ENCODE data around the gene CPB2.

The CPB2 gene, protein sequence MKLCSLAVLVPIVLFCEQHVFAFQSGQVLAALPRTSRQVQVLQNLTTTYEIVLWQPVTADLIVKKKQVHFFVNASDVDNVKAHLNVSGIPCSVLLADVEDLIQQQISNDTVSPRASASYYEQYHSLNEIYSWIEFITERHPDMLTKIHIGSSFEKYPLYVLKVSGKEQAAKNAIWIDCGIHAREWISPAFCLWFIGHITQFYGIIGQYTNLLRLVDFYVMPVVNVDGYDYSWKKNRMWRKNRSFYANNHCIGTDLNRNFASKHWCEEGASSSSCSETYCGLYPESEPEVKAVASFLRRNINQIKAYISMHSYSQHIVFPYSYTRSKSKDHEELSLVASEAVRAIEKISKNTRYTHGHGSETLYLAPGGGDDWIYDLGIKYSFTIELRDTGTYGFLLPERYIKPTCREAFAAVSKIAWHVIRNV

DNA sequence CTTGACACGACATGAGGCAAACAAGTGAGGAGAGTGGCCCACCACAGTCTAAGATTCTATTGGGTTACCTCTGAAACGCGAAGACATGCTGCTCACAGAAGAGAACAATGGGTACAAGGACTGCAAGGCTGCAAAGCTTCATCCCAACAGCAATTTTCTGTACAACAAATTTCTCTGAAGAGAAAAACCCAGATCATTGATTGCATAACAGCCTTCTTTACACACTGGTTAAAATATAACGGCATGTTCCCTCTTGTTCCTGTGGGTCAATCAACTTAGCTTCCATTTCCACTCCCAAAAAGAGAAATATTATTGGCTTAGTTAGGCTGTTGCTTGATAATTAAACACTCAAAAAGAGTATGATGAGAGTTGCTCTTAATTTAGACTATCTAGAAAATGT is at the start of gene CPB2:
TSS of gene CPB2 (minus strand) at position 166 of the 400 bp plus-strand sequence. CDS start at position 142, 24 bp downstream.
- no peak for DNase-seq

DNA sequence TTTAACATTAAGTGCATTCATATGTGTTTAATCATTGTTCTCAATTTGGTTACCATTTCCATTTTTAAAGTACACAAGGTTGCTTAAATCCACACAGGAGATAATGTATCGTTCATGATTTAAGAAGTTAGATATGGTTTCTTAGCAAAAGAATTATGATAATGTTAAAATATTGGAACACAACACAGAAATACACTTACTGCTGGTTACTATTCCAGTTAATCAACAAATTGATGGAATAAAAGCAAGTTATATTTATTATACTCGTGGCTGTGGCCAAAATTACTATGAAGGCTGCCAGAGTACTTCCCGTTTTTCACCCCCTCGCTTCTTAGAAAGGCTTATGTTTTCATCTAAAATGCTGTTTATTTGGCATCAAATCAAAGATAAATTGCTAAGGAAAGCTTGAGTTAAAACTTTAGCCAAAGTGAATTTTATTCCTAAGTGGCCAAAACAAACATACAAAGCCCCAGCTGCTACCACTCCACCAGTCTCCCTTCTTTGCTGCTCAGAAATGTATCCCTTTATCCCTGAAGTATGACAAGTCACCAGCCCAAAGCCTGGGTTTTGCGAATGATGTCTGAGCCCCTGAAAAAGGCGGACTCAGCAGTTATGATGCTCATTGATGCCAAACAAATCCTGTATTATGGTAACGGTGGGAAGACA is 49.4 kb upstream of the CPB2 start:
- DNase-seq = no peak

DNA sequence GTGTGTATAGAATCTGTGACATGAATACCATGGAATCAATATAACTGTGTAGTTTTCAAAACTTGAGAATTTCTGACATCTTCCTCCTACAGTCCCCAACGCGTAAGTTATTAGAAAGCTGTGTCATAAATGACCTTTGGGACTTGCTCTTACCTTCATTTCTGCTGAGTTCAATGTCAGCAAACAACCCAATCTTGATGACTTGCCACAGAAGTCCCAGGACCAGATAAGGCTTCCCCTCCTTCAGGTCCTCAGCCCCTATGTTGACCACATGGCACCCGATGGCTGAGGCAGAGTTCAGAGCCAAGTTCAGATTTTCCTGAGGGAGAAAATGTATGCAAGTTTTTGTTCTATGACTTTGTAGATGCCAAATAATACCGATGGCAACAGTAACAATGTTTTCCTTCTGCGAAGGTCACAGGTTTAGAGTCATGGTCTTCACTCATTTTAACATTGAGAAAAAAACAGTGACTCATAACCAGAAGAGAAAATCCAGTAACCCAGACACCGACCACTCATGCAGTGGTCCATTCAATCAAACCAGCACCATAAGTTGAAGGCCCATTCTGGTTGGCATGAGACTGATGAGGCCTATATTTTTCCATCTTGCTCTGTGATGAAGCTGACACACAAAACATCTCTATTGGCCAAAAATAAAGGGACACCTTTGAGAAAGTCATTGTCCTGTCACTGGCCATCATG is 47.9 kb upstream of the CPB2 start:
- DNase-seq = no peak

DNA sequence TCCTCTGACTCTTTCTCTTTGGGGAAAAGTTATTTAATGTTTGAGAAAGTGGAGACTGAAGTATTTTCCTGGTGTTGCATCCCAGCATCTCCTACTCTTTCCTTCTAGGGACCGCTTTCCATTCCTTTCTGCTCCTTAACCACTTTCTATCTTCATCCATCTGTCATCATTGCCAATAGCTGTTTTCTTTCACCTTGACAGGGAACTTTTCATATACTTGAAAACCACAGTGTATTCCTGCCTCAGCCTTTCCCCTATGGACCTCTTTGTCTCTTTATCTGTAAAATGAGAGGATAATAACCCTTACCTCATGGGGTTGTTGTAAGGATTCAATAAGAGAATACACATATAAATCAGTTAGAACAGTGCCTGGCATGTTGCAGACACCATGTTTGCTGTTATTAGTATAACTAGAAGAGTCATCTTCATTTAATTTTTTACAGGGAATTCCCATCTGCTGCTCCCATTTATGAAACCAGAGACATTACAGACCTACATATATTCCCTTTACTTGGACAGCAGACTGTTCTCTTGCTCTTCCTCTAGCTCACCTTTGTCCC is 45.4 kb upstream of the CPB2 start:
- no peak for DNase-seq

DNA sequence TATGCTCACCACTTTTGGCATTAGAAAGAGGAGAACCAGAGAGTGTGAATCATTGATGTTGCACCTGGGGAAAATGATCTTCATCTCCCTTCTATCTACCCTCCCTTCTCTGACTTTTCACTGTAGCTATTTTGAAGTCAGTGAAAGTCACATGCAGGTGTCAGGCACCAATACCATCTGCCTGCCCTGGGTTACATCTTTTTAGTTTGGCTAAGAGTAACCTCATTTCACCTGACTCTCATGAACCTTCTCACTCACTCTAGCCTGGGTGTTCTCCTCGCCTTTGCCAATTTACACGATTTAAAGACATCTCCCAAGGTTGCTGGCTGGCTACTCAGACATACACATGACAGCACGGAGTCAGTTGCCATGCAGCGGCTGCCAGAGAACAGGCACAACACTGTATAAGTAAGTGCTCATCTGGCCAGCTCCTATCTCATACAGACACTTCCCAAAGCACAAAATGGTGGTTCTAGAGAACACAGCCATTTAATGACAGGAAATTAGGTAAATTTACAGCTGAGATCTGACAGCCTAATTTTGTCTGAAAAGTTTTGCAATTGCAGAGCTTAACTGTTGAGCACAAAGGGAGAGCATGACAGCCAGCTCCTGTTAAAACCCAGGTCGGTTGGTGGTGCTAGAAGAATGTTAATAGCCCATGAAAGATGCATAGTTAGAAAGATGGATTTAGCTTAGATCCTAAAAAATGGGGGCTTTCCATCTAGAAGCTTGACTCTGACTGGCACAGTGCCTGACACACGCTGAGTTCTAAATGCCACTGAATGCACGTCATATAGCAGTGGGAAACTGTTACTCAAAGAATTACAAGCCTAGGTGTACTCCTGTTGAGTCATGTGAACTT is 44.7 kb upstream of the CPB2 start:
- DNase-seq = no peak

DNA sequence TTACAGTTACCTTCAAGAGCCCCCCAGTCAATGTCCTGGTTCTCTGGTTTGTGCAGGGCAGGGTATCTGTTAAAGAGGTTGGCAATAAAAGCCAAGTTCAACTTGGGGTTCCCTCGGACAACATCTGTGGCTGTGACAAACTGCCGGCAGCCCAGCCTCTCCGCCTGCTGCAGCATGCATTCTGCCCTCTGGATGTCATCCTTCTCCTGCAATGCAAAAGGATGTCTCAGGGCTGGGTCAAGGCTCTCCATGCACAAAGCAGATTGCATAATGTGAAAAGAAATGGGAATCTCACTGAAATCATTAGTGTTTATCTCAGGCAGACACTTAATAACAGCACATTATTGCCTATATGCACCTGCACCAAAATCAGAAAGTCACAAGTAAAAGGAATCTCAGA is 42.1 kb upstream of the CPB2 start:
- no peak for DNase-seq

DNA sequence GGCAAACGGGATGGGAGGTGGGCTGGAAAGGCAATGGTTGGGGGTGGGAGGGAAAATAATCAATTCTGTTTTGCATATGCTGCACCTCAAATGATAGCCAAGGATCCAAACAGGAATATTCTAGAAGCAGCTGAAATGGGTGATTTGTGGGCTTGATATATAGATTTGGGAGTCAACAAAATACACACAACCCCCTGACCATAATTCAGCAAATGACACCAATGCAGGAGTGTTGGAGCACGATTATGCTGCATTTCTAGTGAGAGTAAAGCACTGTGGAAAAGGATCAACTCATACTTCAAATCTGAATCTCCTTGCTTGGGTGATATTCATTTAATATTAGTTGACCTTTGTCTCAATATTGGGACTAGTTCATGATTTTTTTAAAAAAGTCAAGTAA is 41.1 kb upstream of the CPB2 start:
- DNase-seq = no peak

DNA sequence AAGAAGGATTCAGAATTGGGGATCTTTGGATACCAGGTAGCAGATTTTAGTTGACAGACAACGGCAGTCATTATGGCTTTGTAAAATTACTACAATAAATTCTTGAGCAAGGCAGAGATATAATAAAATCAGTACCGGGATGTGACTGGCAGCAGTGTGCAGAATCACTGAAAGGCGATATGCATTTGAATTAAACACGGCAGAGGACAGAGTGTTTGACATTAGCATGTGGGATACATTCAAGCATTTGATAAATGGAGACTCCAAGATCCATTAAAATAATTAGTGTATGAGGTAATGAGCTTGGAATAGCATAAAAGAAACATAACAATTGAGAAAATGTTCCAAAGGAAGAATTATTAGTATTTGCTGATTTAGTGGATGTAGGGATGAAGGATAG is 40.3 kb upstream of the CPB2 start:
- DNase-seq = no peak

DNA sequence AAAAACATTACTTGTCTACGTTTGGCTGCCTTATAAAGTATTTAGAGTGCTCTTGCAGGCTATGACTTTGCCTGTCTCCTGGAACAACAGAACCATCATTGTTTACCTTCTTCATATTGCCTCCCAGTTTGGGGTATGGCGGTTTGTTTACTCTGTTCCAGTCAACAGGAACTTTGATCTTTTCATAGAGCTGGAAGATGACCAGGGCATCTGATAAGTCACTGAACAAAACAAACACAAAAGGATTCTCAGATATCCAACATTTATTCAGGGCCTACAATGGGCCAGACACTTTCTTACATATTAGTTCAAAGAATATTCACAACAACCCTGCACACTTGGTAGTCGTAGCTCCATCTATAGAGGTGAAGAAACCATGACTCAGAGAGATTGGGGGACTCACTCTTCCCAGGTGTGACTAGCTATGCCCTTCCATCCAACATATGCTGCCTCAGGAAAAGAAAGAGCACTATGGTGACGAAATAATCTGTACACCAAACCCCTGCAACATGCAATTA is 38.4 kb upstream of the CPB2 start:
- no peak for DNase-seq

DNA sequence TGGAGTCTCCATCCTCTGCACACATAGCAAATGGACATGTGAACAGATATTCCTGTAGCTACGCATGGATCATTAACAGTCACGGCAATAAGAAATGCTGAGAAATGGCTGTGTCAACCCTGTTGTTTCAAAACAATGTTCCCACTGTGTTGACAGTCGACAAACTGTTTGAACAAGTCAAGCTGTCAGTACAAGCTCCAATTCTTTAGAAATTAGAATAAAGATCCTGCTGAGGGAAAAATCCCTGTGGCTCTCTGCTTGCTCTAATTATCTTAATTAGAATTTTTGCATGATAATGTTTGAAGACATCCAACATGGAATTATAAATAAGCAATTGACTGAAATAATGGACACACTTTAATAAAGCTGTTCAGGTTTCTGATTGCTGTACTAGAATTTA is 37.9 kb upstream of the CPB2 start:
- DNase-seq = no peak

DNA sequence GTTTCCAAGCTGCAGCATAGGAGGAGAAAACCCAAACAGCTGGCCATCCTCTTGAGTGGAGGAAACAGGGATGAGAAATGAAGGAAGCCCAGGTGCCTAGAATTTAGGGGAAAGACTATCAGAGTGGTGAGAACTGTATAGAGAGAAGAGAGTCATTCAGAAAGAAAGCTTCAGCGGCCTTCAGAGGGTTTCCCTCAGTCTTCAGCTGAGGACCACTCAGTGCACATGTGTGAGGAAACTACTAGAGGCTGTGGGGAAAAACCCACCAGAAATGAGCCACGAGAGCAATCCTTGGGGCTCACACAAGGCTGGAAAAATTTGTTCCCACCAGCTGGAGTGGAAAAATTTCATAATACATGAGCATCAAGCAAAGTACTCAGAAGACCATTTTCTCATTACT is 35.2 kb upstream of the CPB2 start:
- no peak for DNase-seq

DNA sequence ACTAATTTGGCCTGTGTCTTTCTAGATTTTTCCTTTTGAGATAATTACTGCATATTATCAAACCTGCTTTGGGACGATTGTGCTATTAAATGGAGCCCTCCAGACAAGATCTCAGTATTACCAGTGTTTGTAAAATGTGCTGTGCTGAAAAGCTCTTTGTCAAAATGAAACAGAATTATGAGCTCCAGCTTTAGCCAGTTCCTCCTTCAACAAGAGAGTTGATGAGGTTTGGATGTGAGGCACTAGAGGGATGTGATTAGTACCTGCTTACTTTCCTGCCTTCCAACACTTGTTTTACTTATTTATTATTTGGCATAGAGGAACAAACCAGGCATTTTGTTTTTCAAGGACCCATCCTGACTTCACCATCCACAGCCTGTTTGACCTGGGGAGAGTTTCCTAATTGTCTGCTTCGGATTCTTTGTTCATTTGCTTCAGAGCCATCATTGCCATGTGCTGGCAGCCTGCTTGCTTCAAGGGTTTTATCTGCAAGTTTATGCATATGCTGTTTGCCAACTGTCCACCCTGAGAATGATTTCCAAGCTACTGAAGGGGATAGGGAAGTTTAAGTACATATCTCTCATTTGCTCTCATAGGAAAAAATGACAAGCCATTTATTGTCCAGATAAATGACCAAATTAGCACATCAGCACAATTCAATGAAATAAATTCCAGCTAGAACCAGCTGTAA is 32.9 kb upstream of the CPB2 start:
- DNase-seq = no peak

DNA sequence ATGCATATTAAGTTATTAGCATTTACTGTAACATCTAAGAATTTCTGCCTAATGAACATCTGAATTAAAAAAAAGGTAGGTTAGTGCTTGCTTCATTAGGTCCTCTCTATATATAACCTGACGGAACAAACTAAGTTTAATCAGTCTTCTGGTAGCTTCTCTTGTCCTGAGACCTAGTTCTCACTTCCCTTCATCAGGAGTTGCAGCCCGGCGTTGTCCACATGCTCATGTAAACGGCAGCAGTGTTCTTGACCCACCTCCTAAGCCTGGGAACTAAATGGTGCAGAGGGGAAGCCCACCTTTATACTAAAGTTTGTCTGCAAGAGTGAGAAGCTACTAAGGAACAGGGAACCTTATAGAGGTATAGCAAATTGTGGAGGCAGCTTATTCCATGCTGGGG is 31.9 kb upstream of the CPB2 start:
- no peak for DNase-seq

DNA sequence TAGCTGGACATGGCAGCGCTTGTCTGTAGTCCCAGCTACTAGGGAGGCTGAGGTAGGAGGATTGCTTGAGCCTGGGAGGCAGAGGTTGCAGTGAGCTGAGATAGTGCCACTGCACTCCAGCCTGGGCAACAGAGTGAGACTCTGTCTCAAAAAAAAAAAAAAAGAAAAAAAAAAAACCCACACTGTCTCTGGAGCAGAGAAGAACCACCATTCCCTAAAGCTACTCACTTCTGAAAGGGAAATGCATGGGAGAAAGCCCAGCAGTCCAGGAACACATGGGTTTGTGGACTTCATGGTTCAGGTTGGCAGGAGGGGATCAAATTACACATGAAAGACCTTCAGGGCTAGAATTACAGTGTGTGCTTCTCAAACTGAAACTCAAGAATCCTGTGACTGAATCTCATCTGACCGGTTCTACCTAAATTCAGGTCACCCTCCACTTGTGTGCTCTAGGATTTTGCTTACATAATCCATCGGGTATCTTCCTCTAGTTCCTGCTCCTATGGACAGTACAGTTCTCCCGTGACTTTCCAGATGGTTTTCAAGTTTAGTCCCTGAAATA is 30.2 kb upstream of the CPB2 start:
- DNase-seq = no peak

DNA sequence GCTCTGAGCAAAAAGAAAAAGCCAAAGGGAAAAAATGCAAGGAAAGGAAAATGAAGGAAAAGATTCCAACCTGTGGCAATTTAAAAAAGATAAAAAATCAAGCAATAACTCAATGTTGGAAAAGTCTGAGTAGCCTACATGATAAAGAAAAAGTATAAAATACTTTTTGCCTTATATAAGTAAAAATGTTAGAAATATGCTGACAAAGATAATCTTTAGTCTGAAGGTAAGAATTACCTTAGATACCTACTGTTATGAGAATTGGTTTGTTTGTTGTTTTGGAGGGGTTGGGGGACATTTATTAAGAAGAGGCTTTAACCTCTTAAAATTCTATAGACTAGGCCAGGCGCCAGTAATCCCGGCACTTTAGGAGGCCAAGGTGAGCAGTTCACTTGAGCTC is 29.7 kb upstream of the CPB2 start:
- no peak for DNase-seq

DNA sequence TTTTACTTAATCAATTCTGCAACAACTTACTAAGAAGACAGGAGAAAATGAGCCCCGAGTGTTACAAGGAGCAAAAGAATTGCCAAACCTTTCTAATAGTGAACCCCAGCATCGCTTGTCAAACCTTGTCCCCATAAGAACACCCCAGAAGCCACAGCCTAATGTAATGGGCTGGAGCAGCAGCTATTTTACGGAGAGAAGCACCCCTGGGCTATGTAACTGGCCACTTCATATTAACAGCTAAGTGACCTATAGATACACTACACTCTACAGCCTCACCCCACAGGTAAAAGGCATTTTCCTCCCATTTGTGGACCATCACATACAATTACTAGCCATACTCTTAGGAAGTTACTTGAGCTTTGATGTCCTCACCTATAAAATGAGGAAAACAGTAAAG is 27.3 kb upstream of the CPB2 start:
- no peak for DNase-seq

DNA sequence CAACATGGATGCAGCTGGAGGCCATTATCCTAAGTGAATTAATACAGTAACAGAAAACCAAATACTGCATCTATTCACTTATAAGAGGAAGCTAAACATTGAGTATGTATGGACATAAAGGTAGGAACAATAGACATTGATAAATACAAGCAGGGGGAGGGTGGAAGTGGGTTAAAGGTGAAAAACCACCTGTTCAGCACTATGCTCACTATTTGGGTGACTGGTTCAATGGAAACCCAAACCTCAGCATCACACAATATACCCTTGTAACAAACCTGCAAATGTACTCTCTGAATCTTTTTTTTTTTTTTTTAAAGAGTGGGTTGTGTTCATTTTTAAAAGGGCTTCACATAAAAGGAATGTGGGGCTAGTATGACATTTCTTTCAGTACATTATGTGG is 26.9 kb upstream of the CPB2 start:
- no peak for DNase-seq

DNA sequence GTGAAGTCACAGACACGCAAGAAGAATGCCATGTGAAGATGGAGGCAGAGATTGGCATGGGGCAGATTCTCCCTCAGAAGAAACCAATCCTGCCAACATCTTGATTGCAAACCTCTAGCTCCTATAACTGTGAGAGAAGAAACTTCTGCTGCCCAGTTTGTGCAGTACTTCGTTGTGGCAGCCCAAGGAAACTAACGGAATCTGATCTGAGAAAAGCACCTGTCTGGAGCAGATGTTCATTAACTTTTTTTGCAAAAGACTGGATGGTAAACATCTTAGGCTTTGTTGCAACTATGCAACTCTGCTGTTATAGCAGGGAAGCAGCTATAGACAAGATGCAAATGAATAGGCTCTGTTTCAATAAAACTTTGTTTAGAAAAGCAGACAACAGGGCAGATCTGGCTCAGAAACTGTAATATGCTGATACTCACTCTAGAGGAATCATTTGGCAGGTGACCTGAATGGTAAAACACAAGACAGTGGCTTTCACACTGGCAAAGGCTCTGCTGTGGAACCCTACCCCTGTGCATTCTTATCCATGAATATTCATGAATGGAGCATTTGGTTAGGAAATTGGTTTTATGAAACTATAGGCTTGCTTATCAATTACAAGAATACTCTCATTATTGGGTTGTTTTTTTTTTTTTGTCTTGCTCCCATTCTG is 25.3 kb upstream of the CPB2 start:
- DNase-seq = no peak

DNA sequence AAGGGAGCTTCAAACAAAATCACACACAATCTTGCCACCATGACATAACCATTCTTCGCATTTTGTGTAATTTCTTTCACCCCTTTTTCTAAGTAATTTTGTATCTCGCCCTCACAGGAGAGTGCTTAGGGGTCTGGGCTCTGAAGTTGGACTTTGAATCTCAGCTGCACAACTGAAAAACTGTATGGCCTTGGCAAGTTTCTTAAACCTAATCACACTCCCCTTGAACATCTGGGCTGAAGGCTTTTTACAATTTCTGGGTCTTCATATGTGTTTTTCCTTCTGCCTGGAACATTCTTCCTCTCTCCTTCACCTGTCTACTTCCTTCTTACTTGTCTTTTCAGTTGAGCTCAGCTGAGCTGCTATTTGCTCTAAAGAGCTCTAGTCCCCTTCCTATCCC is 24.3 kb upstream of the CPB2 start:
- DNase-seq = no peak

DNA sequence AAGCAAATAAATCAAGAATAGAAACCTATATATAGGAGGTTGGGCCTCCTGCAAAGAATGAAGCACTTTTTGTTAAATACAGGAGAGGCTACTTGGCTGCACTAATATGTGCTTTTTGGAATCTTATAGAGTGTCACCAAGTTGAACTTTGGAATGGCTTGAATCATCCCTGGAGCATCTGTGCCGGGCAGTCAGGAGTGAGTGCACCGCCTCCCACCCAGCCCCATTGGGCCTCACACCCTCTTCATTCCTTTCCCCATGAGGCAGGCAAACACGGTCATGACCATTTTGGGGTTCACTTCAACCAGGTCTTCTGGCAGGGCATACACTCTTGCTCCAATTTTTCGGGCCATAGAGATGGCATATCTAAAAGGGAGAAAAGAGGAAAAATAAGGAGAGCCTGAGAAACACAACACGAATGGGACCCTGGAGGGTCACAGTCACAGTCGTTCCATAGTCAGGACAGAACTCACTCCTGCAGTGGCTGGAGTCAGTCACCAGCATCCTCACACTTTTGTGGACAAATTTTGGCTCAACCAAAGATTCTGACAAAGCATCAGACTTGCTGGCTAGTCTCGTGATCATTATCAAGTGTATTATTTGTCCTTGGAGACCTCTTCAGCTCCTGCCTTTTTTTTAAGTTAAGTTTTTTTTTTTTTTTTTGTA is 22.7 kb upstream of the CPB2 start:
- DNase-seq = no peak
